ENCODE data around the gene DPYSL4. TPM values are rescaled to one million over a fixed set of nuclear protein-coding genes. Genes with fewer than 3 reads are reported as not detected.

Gene DPYSL4
- polyA plus RNA-seq, 1 experiment: 5.3 TPM

- CTCF ChIA-PET: no interaction called here
- no peak for TF ChIP-seq CTCF (IDR thresholded peaks at IDR 0.05; ENCODE audit: insufficient read depth, low read depth, low read length)
- no peak for DNase-seq (ENCODE audit: low read depth)
Observed at GRCh38 chr10:132165416-132165980, 21.2 kb upstream of the DPYSL4 start.

GRCh38 chr10:132166216-132166950 lies 20.4 kb upstream of the DPYSL4 start:
- TF ChIP-seq CTCF (IDR thresholded peaks at IDR 0.05; ENCODE audit: insufficient read depth, low read depth, low read length): no peak
- H3K27me3 ChIP-seq (ENCODE audit: control insufficient read depth, insufficient read depth, low read length): no peaks in the 10 kb centered on the region
- no peak overlapping the region for H3K4me3 ChIP-seq (ENCODE audit: low read depth, low read length)
- CTCF ChIA-PET: no interaction called here
- DNase-seq (ENCODE audit: low read depth): no peak
- POLR2A ChIA-PET: no interaction called here
- no peaks in the 10 kb centered on the region for H3K36me3 ChIP-seq (ENCODE audit: control insufficient read depth, insufficient read depth, low read length)

More at GRCh38 chr10:132165416-132165980, 21.2 kb upstream of the DPYSL4 start:
- Histone ChIP-seq H3K27me3 (ENCODE audit: control insufficient read depth, insufficient read depth, low read length) (no peaks in the 10 kb centered on the region), H3K4me3 (ENCODE audit: low read depth, low read length) (no peak overlapping the region), H3K36me3 (ENCODE audit: control insufficient read depth, insufficient read depth, low read length) (no peaks in the 10 kb centered on the region)
- POLR2A ChIA-PET: no interaction called here

GRCh38 chr10:132167041-132167674 lies 19.6 kb upstream of the DPYSL4 start:
- ChIA-PET CTCF (no interaction called here), POLR2A (no interaction called here)
- Histone ChIP-seq H3K36me3 (ENCODE audit: control insufficient read depth, insufficient read depth, low read length) (no peaks in the 10 kb centered on the region), H3K4me3 (ENCODE audit: low read depth, low read length) (no peak overlapping the region), H3K27me3 (ENCODE audit: control insufficient read depth, insufficient read depth, low read length) (0 out of 2 replicates have a peak, but pooled peaks cover 1% of the 10 kb centered on the region)
- TF ChIP-seq CTCF (IDR thresholded peaks at IDR 0.05; ENCODE audit: insufficient read depth, low read depth, low read length): no peak
- no peak for DNase-seq (ENCODE audit: low read depth)

- ChIA-PET CTCF (no interaction called here), POLR2A (no interaction called here)
- 0 out of 2 replicates have a peak, but pooled peaks cover 5% of the 10 kb centered on the region for H3K27me3 ChIP-seq (ENCODE audit: control insufficient read depth, insufficient read depth, low read length)
- no peaks in the 10 kb centered on the region for H3K36me3 ChIP-seq (ENCODE audit: control insufficient read depth, insufficient read depth, low read length)
- TF ChIP-seq CTCF (IDR thresholded peaks at IDR 0.05; ENCODE audit: insufficient read depth, low read depth, low read length): no peak
- no peak overlapping the region for H3K4me3 ChIP-seq (ENCODE audit: low read depth, low read length)
- no peak for DNase-seq (ENCODE audit: low read depth)
Observed at GRCh38 chr10:132167976-132168375, 18.8 kb upstream of the DPYSL4 start.

GRCh38 chr10:132168571-132169030 lies 18.1 kb upstream of the DPYSL4 start:
- CTCF ChIA-PET: no interaction called here
- no peaks in the 10 kb centered on the region for H3K36me3 ChIP-seq (ENCODE audit: control insufficient read depth, insufficient read depth, low read length)
- H3K27me3 ChIP-seq (ENCODE audit: control insufficient read depth, insufficient read depth, low read length): 0 out of 2 replicates have a peak, but pooled peaks cover 5% of the 10 kb centered on the region
- POLR2A ChIA-PET: no interaction called here
- TF ChIP-seq CTCF (IDR thresholded peaks at IDR 0.05; ENCODE audit: insufficient read depth, low read depth, low read length): no peak
- DNase-seq (ENCODE audit: low read depth): no peak
- H3K4me3 ChIP-seq (ENCODE audit: low read depth, low read length): no peak overlapping the region
